ENCODE results near the gene NRG2.

Gene NRG2

GRCh38 chr5:139985733-139986132, 57.4 kb downstream of the NRG2 start:
- Histone ChIP-seq H3K4me3 (replicated peaks; ENCODE audit: insufficient read depth, low read length) (no peak overlapping the region), H3K27ac (replicated peaks) (no peak overlapping the region), H3K27me3 (ENCODE audit: insufficient read depth, poor library complexity, severe bottlenecking) (no peaks in the 10 kb centered on the region)
- TF ChIP-seq SPI1 (IDR thresholded peaks at IDR 0.05; ENCODE audit: borderline replicate concordance, low read depth): no peak
- TF ChIP-seq REST (IDR thresholded peaks at IDR 0.05; ENCODE audit: insufficient replicate concordance, low read depth): no peak
- TF ChIP-seq POLR2AphosphoS5 (IDR thresholded peaks at IDR 0.05; ENCODE audit: low read depth): no peak
- no peak for TF ChIP-seq GABPA (IDR thresholded peaks at IDR 0.05; ENCODE audit: low read depth)
- no peak for DNase-seq (ENCODE audit: low read depth in 1 of 2, low spot score in 1 of 2)

GRCh38 chr5:139985290-139985689, 57.8 kb downstream of the NRG2 start:
- Histone ChIP-seq H3K27me3 (ENCODE audit: insufficient read depth, poor library complexity, severe bottlenecking) (no peaks in the 10 kb centered on the region), H3K4me3 (replicated peaks; ENCODE audit: insufficient read depth, low read length) (no peak overlapping the region), H3K27ac (replicated peaks) (no peak overlapping the region)
- no peak for TF ChIP-seq POLR2AphosphoS5 (IDR thresholded peaks at IDR 0.05; ENCODE audit: low read depth)
- TF ChIP-seq REST (IDR thresholded peaks at IDR 0.05; ENCODE audit: insufficient replicate concordance, low read depth): no peak
- TF ChIP-seq SPI1 (IDR thresholded peaks at IDR 0.05; ENCODE audit: borderline replicate concordance, low read depth): no peak
- no peak for TF ChIP-seq GABPA (IDR thresholded peaks at IDR 0.05; ENCODE audit: low read depth)
- TF ChIP-seq CTCF (IDR thresholded peaks at IDR 0.05; ENCODE audit: insufficient read depth, low read length): no peak
- no peak for DNase-seq (ENCODE audit: low read depth in 1 of 2, low spot score in 1 of 2)

DNA sequence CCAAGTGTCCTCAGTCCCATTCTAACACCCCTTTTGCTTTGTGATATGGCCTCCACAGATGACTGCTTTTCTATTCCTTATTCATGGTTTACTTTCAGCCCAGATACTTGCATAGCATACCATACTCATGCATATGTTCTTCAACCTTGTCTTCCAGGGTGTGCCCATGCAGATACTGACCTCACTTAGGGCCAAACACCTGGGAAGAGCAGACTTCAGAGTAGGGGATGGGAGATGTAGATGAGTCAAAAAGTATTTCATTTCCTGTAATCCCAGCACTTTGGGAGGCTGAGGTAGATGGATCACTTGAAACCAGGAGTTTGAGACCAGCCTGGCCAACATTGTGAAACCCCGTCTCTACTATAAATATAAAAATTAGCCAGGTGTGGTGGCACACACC, 58.3 kb downstream of the NRG2 start:
- no peak for TF ChIP-seq REST (IDR thresholded peaks at IDR 0.05; ENCODE audit: insufficient replicate concordance, low read depth)
- no peak for TF ChIP-seq SPI1 (IDR thresholded peaks at IDR 0.05; ENCODE audit: borderline replicate concordance, low read depth)
- DNase-seq (ENCODE audit: low read depth in 1 of 2, low spot score in 1 of 2): no peak
- Histone ChIP-seq H3K27me3 (ENCODE audit: insufficient read depth, poor library complexity, severe bottlenecking) (no peaks in the 10 kb centered on the region), H3K4me3 (replicated peaks; ENCODE audit: insufficient read depth, low read length) (no peak overlapping the region), H3K27ac (replicated peaks) (no peak overlapping the region)

GRCh38 chr5:139982975-139983240, 60.2 kb downstream of the NRG2 start:
- Histone ChIP-seq H3K27ac (replicated peaks) (no peak overlapping the region), H3K27me3 (ENCODE audit: insufficient read depth, poor library complexity, severe bottlenecking) (no peaks in the 10 kb centered on the region), H3K4me3 (replicated peaks; ENCODE audit: insufficient read depth, low read length) (no peak overlapping the region)
- TF ChIP-seq POLR2AphosphoS5 (IDR thresholded peaks at IDR 0.05; ENCODE audit: low read depth) (no peak), REST (IDR thresholded peaks at IDR 0.05; ENCODE audit: insufficient replicate concordance, low read depth) (no peak), CTCF (IDR thresholded peaks at IDR 0.05; ENCODE audit: insufficient read depth, low read length) (no peak), GABPA (IDR thresholded peaks at IDR 0.05; ENCODE audit: low read depth) (no peak), SPI1 (IDR thresholded peaks at IDR 0.05; ENCODE audit: borderline replicate concordance, low read depth) (no peak)
- no peak for DNase-seq (ENCODE audit: low read depth in 1 of 2, low spot score in 1 of 2)

Measured in HL-60 (cell line).